COLO829 (cell line): ENCODE results near the gene NBPF6.
"Not testable (repeated sequence)": the region's sequence is repeated elsewhere in the genome, so short reads cannot be mapped to it uniquely, and the experiment has no call there.

ENCODE experiments used
- DNase-seq: peaks from one replicate; pipeline ENCODE4 v3.0.0; 2012; ENCODE audit warnings: low spot score

NBPF6 gene, protein sequence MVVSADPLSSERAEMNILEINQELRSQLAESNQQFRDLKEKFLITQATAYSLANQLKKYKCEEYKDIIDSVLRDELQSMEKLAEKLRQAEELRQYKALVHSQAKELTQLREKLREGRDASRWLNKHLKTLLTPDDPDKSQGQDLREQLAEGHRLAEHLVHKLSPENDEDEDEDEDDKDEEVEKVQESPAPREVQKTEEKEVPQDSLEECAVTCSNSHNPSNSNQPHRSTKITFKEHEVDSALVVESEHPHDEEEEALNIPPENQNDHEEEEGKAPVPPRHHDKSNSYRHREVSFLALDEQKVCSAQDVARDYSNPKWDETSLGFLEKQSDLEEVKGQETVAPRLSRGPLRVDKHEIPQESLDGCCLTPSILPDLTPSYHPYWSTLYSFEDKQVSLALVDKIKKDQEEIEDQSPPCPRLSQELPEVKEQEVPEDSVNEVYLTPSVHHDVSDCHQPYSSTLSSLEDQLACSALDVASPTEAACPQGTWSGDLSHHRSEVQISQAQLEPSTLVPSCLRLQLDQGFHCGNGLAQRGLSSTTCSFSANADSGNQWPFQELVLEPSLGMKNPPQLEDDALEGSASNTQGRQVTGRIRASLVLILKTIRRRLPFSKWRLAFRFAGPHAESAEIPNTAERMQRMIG

DNA sequence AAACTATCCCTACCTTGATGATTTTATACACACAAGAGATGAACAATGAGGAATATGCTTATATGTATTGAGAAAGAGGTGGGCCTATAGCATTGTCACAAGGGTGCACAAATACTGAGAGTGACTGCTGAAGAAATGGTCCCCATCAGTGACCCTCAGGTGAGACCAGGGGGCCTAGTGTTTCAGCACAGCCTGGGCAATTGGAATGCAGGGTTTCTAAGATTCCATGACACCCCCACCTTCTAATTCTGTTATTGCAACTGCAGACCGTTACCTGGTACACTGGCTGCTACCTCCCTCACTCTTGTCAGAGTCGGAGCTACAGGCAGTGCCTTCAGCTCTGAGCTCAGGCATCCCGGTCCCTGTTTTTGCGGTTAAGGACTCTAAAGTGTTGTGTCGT, at the start of gene NBPF6:
Gene NBPF6, plus strand, starts transcription at position 301 of the 400 bp plus-strand sequence. CDS start 259 bp downstream, outside the sequence.
- DNase-seq = not testable (repeated sequence)

DNA sequence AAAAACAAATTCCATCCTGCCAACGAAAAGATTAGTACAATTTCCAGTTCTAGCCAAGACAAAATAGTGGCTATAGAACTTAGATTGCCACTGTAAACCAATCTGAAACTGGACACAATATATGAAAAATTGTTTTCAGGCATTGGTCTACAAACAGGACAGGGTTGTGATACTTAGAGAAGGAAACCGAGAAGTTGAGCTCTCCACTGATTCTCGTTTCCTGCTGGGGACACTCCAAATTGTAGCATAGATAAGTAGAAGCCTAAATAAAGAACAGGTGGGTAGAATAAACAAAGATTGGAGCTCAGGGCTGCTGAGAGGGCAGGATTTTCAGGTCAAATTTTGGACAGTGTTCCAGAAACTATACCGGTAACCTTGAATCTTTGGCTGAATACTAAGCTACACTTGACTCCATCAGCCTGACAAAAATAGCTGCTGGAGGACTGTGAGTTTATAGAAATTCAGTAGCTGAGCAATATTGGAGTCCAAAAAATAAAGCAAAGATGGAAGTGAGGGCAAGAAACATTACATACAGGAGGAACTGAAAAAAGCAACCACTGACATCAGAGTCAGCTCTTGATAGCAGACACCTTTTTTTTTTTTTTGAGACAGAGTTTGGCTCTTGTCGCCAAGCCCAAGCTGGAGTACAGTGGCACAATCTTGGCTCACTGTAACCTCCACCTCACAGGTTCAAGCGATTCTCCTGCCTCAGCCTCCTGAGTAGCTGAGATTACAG, 38.9 kb upstream of the NBPF6 start:
- not testable (repeated sequence) for DNase-seq

DNA sequence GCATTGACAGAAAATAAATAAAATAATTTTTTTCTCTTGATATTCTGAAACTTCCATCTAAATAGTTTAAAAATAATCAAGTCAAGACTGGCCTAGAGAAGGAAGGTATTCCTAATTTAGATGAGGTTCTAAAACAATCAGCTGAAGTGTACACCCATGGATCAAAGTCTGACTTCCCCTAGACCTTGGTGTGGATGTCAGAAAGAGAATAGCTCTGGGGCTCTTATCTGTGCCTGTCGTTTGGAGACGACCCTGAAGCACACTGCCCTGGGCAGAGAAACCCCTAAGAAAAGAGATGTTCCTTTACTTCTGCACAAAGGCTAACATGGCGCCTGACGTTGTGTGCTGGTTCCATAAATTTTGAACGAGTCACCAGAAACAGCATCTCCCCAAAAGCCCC, 30.0 kb upstream of the NBPF6 start:
- not testable (repeated sequence) for DNase-seq

DNA sequence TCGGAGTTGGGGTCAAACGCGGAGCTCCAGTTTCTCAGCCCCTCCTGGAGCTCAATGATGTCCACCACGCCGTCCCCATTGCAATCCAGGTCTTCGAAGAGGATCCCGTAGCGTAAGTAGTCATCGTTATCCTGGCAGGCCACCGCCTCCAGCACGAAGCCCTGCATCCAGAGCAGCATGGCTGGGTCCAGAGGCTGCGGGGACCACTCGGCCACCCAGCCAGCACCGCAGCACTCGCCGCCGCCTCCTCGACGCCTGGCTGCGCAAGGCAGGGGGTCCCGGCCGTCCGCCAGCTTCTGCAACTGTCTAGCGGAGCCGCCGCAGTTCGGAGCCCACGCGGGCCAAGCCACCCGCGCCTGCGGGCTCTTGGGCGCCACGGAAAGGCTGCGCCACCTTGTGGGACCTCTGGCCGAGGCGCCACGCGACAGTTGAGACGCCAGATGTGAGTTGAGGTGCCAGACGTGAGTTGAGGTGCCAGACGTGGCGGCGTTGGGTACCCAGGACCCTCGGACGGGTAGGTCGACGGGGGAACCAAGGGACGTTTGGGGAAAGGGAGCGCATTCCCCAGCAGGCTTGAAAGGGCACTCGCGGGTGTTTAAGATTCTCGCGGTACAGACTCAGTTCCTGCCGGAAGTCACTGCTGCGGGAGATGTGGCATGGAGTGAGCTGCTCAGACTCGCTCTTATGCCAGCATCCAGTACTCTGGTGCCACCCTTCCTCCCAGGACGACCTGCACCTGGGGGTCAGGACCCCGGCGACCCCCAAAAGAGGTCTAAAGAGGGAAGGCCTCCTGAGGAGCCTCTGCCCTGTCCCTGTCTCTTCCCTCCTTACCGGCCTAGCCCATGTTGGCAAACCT, 28.9 kb upstream of the NBPF6 start:
- DNase-seq = not testable (repeated sequence)

DNA sequence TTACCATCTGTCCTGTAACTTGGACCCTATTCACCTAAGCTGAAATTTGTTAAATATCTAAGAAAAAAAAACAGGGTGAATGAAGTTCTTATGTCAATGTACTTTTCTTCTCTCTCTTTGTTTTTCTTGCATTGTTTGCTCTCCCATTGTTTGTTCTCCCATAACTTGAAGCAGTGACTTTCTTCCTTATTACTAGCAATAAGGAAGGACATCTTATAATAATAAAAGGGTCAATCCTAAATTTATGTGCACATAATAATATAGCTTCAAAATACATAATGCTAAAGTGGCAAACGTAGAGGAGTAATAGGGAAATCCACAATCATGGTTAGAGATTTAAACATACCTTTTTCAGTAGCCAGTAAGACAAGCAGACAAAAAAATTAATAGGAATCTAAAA, 23.3 kb upstream of the NBPF6 start:
- DNase-seq = not testable (repeated sequence)

DNA sequence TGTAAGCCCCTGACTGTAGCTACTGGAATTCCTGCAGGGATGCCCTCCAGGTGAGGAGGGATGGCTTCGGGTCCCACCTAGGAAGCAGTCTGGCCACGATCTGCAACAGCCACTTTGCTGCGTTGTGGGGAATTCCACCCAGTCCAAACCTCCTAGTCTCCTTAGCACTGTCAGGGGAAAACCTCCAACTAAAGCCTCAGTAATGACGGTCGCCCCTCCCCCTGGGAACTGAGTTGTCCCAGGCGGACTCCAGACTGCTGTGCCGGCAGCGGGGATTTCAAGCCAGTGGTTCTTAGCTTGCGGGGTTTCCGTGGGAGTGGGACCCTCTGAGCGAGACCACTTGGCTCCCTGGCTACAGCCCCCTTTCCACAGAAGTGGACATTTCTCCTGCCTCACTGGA, 18.1 kb upstream of the NBPF6 start:
- not testable (repeated sequence) for DNase-seq

DNA sequence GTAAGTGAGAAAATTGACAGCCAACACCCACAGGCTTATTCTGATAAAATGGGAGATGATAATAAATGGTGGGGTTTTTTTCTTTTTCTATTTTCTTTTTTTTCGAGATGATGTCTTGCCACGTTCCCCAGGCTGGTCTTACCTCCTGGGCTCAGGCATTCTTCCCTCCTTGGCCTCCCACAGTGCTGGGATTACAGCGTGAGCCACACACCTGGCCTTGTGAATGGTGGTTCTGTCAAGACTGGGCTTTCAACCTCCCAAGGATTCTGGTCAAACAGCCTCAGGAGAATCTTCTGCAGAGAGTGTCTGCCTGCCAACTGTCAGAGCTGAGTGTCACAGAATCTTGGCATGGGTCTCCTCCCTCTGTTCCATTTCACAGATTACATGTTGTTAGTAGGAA, 16.7 kb upstream of the NBPF6 start:
- not testable (repeated sequence) for DNase-seq

DNA sequence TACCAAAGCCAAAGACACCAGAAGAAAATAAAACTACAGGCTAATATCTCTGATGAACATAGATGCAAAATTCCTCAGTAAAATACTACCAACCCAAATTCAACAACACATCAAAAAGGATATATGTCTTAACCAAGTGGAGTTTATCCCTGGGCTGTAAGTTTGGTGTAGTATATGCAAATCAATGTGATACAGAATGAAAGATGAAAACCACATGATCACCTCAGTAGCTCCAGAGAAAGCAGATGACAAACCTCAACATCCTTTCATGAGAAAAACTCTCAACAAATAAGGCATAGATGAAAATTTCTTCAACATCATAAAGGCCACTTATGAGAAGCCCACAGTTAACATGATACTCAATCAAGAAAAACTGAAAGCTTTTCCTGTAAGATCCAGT, 11.6 kb upstream of the NBPF6 start:
- not testable (repeated sequence) for DNase-seq

DNA sequence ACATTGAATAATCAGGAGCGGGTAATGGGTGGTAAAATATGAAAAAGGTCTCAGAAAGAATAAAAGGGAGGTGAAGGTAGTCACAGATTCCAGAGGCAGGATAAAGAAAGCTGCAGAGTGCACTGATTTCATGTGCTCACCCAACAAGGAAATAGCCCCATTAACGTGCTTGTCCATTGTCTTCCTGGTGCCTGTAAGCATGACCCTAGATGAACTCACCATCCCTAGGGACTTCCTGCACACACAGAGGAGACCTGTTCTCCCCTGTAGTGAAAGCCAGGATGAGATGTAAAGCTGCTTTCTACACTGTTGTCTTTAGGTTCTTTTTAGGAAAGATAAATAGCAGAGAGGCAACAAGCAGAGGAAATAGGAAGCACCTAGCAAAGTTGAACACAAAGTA, 4.4 kb downstream of the NBPF6 start:
- not testable (repeated sequence) for DNase-seq

DNA sequence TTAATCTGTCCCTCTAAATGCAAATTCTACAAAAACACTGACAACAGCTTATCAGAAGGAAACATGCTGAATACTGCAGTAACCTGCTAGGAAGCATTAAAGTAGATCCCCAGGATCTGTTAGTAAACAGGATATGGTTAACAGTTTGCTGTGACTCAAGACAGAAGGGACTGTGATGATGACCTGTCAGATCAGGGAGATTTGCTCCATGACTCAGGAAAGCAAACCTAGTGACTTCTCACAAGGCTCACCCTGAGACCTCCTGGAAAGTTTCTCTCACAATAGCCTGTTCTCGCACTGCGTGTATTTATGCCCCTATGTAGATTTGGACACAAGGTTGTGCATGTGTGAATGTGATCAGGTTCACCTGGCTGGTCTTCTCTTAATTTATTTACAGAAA, 8.5 kb downstream of the NBPF6 start:
- not testable (repeated sequence) for DNase-seq

DNA sequence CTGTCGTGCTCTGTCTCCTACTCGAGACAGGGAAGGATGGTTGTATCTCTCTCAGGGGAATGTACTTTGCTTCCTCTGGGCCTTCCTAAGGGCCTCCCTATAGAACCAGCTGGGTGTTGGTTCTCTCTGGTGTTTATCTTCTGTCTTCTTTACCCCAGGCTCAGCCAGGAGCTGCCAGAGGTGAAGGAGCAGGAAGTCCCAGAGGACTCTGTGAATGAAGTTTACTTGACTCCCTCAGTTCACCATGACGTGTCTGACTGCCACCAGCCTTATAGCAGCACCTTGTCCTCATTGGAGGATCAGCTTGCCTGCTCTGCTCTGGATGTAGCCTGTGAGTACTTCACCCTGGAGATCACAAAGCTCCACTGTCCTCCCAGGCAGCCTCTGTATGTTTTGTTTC, 11.6 kb downstream of the NBPF6 start:
- DNase-seq = not testable (repeated sequence)

DNA sequence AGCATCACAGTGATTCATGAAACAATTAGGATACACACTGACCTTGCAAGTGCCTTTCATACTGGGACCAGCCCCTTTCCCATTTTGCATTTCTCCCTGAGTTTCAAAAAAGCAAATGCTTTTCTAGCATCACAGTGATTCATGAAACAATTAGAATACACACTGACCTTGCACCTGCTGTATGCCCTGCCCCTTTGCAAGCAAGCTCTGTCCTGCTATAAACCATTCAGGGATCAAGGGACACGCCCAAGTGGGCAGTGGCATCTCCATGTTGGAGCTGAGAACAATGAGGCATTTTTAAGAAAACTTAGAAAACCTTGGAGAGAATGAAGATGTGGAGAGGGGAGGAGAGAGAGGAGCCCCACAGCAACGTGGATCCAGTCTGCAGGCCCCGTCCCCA, 13.8 kb downstream of the NBPF6 start:
- DNase-seq = not testable (repeated sequence)

DNA sequence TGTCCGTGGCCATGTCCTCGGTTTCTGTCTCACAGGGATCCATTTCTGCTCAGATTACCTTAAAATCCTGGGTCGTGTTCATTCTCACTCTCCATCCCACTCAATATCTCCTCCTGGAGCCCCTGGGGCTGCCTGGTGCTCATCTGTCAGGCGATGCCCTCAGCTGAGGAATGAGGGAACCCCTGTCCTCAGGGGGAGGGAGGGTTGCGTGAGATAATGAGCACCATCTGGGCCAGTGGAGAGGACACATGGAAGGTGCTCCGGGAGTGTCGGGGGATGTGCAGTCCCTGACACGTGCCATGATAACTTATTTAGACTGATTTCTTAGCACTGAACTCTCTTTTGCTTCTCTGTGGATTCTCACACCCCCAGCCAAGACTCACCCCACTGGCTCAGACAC, 16.0 kb downstream of the NBPF6 start:
- DNase-seq = not testable (repeated sequence)

DNA sequence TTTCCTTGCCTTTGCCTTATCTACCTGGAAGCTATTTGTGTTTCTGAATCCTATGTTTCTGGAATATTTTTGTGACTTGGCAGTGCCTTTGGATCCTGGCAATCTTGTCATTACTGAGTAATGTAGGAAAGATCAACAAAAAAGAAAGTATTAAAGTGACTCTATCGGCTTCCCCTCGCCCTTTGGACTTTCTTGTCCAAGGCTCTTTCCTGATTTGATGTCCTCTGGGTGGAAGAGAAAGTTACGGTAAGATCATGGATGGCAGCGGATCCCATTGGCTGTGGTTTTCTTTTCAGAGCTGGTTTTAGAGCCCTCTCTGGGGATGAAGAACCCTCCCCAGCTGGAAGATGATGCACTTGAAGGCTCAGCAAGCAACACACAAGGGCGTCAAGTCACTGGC, 17.0 kb downstream of the NBPF6 start:
- not testable (repeated sequence) for DNase-seq

DNA sequence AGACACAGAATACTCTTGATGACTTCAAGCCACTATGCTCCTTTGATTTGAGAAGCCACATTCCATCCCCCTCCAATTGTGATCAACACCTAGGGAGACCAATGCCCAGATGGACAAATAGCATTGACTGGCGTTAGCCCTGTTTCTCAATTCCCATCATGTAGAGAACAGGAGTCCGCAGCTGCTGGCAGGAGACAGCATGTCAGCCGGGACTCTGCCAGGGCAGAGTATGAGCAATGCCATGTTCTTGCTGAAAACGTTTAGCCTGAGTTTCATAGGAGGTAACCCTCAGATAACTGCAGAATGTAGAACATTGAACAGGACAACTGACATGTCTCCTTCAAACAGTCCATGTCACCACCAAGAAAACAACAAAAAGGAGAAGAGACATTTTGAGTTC, 20.6 kb downstream of the NBPF6 start:
- DNase-seq = not testable (repeated sequence)

DNA sequence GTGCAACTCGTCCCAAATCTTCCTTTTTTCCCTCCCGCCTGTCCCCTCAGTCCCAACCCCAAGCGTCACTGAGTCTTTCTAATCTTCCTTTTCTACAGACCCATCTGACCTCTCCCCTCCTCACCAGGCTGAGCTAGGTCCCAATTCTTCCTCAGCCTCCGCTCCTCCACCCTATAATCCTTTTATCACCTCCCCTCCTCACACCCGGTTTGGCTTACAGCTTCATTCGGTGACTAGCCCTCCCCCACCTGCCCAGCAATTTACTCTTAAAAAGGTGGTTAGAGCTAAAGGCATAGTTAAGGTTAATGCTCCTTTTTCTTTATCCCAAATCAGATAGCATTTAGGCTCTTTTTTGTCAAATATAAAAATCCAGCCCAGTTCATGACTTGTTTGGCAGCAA, 24.4 kb downstream of the NBPF6 start:
- DNase-seq = not testable (repeated sequence)

DNA sequence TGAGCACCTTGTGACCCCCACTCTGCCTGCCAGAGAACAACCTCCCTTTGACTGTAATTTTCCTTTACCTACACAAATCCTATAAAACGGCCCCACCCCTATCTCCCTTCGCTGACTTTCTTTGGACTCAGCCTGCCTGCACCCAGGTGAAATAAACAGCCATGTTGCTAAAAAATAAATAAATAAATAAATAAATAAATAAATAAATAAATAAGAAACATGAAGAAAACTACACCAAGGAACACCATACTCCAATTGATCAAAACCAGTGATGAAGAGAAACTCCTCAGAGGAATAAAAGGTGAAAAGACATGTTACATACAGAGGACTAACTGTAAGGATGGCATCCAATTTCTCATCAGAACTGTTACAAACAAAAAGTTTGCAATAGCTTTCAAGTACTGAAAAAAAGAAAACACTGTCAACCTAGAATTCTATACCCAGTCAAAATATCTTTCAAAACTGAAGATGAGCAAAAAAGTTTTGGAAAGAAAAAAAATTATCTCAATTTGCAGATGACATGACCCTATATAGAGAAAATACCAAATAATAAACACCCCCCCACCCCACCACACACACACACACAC, 28.4 kb downstream of the NBPF6 start:
- DNase-seq = no peak

DNA sequence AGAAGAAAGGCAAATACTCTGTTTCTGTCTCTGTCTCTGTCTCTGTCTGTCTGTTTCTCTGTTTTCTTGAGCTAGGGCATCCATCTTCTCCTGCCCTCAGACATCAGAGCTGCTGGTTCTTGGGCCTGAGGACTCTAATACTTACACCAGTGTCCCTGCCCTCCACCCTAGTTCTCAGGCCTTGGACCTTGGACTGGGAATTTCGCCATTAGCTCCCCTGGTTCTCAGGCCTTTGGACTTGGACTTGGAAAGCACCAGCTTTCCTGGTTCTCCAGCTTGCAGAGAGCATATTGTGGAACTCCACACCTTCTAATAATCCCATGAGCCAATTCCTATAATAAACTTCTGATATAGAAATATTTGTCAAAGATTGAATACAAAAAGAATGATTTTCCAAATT, 32.6 kb downstream of the NBPF6 start:
- no peak for DNase-seq

DNA sequence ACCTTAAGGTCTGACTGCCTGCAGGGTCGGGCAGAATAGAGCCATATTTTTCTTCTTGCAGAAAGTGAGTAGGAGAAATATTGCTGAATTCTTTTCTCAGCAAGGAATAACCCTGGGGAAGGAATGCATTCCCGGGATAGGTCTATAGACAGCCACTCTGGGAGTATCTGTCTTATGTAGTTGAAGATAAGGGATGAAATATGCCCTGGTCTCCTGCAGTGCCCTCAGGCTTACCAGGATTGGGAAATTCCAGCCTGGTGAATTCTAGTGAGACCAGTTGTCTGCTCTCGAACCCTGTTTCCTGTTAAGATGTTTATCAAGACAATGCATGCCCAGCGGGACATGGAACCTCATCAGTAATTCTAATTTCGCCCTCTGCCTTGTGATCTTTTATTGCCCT, 35.8 kb downstream of the NBPF6 start:
- DNase-seq = not testable (repeated sequence)

DNA sequence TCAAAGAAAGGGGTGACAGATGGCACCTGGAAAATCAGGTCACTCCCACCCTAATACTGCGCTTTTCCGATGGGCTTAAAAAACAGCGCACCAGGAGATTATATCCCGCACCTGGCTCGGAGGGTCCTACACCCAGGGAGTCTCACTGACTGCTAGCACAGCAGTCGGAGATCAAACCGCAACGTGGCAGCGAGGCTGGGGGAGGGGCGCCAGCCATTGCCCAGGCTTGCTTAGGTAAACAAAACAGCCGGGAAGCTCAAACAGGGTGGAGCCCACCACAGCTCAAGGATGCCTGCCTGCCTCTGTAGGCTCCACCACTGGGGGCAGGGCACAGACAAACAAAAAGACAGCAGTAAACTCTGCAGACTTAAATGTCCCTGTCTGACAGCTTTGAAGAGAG, 36.6 kb downstream of the NBPF6 start:
- not testable (repeated sequence) for DNase-seq

DNA sequence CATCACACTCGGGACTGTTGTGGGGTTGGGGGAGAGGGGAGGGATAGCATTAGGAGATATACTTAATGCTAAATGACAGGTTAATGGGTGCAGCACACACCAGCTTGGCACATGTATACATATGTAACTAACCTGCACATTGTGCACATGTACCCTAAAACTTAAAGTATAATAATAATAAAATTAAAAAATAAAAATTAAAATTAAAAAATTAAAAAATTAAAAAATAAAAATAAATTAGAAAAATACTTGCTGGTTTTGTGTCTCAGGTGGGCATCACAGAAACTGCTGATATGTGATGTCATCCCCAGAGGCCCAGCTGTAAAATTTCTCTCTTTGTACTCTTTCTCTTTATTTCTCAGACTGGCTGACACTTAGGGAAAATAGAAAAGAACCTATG, 44.9 kb downstream of the NBPF6 start:
- not testable (repeated sequence) for DNase-seq
